Activated CD4-positive, alpha-beta T cell treated with anti-CD3 and anti-CD28 coated beads, Interleukin-10, Interleukin-2, amounts not matched to agents 100 ng/mL and 50 ng/mL, durations not matched to agents 16 hours and 8 hours (primary cell): Measurements from ENCODE around the gene MED9.

Experiments used
- DNase-seq: peaks from one replicate; pipeline ENCODE4 v3.0.0-alpha.2; 2020

MED9 gene

DNA sequence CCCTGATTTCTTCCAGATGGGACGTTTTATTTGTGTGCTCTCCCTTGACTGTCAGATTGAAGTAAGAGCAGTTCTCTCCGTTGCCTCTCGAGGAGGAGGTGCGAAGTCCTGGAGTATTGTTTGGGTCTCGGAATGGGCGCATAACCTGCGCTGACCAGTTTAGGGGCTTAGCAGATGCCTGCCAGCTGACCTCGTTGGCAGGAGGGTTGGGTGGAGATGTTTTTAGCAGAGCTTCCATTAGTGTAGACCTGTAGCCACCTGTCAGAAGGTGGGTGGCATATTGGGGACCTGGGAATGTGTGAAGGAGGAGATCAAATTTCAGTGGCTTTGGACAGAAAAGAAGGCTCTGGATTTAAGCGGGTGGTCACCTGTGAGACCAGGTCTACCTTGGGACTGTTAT lies 15.8 kb downstream of the MED9 start:
- no peak for DNase-seq

DNA sequence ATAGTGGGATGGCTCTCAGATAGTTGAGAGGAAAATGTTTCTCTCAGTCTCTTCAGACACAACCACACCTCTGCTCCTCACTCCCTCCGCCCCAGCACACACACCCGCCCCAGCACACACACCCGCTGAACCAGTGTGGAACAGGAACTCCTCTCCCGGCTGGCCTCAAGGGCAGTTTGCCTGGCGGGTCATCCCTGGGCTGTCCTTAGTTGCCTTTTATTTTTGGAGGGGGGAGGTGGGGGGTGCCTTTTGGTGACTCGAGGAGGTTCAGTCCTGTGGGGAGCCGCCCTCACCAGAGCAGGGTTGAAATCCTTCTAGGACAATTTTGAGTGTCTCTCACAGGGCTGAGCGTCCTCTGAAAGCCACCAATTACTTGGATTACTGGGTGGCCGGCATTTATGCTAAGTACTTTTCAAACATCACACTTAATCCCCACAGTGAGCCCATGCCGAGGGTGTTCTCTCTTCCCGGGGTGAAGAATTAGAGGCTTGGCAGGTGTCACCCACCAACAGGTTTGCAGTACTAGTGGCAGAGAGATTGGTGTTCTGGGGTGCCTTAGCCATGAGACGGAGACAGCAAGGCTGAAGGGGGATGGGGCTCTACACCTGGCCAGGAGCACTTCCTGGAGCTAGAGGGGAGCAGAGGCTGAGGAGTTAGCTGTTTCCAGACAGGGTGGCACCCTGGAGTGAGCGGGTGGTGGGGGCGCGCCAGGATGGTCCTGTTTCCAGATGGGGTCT lies 16.6 kb downstream of the MED9 start:
- DNase-seq, result no peak

GRCh38 chr17:17493986-17494466 lies 17.2 kb downstream of the MED9 start:
- no peak for DNase-seq

DNA sequence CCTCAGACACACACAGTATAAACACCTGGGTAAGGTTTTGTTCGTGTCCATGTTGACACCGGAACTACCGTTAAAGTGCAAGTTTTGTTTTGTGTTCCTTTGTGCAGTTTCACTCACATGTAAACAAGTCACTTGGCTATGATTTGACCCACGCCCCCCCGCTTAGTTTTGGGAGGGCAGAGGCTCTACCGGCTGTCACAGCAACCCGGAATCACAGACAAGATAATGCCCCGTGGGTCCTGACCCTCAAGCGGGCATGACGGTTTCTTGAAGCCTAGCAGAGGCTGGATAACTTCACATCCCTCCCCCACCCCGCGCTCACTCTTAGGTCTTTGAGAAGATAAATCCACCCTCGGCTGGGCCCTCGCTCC lies 17.7 kb downstream of the MED9 start:
- no peak for DNase-seq

- DNase-seq, result no peak
These were observed 18.2 kb downstream of the MED9 start for GRCh38 chr17:17494870-17495535.

DNA sequence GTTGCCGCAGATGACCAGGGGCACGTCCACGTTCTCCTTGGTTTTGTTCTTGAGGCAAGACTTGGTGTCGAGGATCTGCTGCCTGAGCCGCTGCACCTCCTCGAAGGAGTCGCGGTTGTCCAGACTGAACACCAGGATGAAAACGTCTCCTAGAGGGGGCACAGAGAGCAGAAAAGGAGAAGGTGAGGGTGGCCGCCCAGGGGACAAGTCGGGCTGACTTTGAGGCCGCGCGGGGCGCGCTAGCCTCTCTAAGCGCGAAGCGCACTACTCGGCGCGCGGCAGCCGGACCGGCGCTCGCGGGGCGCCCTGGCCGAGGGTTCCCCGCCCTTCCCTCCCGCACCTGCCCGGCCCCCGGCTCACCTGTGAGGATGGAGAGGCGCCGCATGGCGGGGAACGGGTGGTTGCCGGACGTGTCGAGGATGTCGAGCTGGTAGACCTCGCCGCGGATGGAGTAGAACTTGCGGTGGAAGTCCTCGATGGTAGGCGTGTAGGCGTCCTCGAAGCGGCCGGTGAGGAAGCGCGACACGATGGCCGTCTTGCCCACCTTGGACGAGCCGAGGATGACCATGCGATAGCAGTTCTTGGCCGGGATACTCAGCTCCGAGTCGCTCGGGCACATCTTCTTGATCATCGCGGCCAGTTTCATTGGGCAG lies 18.9 kb downstream of the MED9 start:
- peak; percentile 34 for DNase-seq

DNA sequence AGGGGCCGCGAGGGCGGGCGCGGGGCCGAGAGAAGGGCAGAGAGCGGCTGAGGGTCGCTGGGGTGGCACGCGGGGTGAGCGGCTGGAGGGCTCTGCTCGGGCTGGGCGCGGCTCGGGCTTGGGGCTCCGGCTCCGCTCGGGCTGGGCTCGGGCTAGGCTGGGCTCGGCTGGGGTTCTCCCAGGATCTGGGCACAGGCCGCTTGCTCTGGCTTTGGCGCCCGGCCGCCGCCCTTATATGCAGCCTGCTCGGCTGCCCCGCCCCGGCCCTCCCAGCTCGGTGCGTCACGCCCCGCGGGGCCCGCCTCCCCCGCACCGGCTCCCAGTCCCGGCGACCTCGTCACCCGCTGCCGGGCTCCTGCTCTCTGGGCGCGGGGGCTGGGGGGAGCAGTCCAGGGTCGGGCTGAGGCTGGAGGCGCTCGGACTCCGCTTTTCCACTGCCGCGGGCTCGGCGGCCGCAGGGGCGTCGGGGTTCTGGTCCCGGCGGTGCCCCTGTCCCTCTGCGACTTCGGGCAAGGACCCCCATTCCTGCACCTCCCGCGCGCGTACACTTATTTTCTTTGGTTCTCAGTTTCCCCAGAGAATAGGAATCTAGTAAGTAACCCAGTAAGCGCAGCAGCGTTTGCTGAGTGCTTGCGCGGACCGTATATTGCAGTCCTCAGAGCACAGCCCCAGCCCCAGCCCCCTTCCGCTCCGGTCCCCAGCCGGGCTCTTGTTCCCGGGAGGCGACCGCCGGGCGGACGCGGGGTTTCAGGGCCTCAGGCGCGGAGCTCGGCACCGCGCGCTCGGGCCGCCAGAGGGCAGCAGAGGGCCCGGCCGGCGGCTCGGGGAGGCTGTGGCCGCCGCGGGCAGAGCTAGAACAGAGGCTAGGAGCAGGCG lies 19.6 kb downstream of the MED9 start, which contains the start of gene RASD1:
Gene RASD1 (minus strand): TSS at position 207 of the 876 bp plus-strand sequence. CDS start 214 bp downstream, outside the sequence.
- peak; percentile 85 for DNase-seq

GRCh38 chr17:17497065-17497844 lies 20.5 kb downstream of the MED9 start:
- DNase-seq, result no peak

DNA sequence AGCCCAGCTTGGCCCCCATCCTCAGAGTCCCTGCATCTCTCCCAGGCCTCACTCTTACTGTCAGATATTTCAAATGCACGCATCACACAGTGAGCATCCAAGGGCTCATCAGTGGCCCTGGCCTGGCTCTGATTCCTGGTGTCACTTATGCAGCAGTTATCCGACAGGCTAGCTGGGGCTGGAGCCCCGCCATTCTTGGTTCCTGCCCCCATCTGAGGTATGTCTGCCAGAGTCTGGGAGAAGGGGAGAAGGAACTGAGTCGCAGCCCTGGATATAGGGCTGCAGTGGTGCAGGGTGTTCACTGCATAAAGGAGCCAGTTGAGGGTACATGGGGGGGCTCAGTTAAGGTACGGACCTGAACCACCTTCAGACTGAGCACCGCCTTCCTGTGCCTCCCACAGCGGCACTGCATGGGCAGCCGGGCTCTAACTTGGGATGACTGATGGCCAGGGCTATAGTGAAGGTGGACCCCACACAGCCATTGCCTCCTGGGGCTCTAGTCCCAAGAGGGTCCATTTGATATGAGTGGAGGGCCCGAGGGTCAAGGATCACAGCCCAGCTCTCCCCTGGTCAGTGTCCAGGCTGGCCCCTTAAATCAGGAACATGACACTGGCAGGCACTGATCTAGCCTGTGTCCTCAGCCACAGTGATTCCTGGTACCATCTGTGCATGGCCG lies 21.2 kb downstream of the MED9 start:
- no peak for DNase-seq

DNA sequence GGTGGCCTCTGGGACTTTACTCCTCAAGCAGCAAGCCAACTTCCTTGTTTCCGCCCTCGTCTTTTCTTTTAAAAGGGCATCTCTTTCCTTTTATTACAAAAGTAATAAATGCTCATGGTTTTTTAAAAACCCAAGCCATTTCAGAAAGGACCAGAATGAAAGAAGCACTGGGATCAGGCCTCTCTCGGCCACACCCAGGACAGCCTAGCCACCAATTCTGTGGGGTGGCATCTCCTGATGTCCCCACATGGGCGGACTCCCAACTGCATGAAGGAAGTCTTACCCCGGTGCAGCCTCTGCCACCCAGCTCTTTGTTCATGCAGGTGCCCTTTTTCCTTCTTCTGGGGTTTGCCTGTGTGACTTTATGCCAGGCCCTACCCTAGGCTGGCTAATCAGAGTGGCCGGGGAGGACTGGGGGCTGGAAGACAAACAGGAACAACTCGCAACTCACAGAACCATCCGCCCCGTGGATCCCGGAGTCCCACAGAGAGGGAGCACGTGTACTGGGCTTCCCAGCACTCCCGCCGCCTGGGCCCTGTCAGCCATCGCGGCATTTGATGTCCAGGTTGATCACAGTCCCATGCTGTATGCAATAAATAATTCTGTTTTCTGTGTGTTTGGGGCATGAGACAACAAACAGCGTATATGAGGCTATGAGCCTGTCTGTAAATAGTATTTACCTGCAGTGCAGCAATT lies 22.0 kb downstream of the MED9 start:
- DNase-seq, result no peak

DNA sequence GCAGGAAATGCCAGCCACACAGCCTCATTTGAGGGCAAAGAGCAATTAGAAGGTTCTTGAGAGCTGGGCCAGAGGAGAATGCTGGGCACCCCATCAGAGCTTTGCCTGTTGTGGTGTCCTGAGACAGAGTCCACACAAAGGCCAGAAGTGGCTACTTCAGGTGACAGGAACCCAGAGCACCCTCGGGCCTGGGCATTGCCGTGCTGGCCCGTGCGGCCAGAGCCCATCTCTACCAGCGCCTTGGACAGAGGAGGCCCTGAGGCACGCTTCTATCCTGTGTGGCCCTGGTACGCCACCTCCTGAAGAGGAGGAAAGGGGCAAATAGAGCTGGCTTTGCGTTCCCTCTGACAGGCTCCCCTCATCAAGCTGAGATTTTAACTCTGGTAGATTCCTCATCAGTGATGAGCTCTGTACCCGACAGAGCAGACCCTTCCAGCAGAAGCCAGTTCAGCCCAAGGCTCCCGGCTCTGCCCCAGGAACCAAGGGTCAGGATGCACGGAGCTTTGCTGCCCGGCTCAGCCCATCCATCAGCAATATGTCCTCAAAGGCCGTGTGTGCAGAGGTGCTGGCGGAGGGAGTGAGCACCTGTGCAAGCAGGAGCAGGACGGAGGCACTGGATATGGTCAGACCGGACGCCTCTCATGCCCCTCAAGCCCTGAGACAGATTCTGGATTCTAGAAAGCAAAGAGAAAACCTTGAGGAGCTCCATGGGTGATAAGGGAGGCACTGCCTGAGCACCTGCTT lies 22.8 kb downstream of the MED9 start:
- no peak for DNase-seq

- DNase-seq, result no peak
These were observed 24.3 kb downstream of the MED9 start for GRCh38 chr17:17500999-17501605.

- DNase-seq, result no peak
These were observed 26.2 kb downstream of the MED9 start for GRCh38 chr17:17502741-17503565.

DNA sequence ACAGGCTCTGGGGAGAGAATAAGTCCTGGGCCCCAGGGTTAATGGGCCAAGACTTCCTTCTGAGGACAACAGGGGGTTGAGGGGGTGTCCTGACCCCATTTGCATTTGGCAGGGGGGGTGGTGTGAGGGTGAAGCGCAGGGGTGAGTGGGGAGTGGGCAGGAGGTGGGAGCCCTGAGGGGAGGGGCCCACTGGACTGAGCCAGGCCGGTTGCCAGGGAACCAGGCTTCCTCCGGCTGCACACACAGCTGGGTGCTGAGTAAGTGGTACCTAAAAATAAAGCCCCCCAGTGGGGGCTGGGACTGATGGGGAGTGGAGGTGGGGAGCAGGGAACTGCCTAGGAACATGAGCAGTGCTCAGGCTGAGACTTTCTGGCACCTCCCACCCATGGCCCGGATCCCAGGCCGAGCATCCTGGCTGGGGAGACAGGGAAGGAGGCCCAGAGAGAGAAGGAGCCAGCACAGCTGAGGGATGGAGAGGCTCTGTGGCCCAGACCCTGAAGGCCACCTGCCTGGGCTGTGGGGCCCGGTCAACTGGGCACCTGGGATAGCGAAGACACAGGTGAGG lies 26.8 kb downstream of the MED9 start:
- DNase-seq, result no peak

GRCh38 chr17:17504341-17505140 lies 27.7 kb downstream of the MED9 start:
- no peak for DNase-seq

- DNase-seq, result no peak
These were observed 28.4 kb downstream of the MED9 start for GRCh38 chr17:17505151-17505550.

DNA sequence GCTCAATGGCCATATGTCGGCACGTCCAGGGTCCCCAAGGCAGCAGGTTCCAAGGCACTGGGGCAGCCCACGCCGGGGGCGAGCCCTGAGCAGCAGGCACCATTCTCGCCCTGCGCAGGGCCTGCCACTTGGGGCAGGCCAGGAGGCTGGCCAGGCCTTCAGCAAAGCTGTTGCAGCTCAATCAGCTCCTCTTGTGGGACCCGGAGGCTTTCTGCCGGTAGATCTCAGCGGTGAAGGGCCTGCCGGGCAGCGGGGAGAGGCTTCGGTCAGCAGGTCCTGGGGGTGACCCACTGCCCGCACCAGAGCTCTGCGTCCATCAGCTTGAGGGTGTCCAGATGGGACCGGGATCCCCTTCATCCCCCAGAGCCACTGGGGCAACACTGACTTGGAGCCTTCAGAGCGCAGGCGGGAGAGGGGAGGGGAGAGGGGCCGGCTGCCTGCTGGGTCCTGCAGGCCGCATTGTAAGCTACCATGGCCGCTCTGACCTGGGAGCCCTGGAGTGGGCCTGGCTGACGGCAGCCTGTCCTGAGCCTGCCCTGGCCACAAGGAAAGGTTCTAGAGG lies 28.9 kb downstream of the MED9 start:
- DNase-seq, result no peak
